ENCODE data around the gene NPHP4. TPM values are rescaled to one million over a fixed set of nuclear protein-coding genes. Genes with fewer than 3 reads are reported as not detected.

Gene NPHP4
- total RNA-seq, 1 experiment from 2014 or later = 16.8 TPM

DNA sequence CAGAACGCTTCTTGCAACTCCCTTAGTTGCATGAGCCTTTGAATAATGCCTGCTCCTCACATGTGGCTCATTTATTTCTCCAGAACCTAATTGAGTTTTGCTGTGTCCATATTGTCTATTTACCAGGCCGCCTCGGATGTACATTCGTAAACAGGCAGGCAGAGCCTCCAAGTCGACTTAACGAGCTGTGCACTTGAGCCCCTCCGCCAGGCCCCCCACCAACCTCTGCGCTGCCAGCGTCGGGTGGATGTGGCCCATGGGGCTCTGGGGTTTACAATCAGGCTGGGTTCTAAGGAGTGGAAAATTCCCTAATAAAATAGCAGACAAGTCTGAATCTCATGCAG, 106.1 kb downstream of the NPHP4 start:
- CTCF ChIA-PET = no interaction called here
- ATAC-seq = no peak
- Mint-ChIP-seq H3K27ac (no peak overlapping the region), H3K27me3 (ENCODE audit: low read depth) (no peaks in the 10 kb centered on the region), H3K4me1 (no peaks in the 10 kb centered on the region; the same call in 1 of the 2 replicates), H3K4me3 (no peak overlapping the region), H3K9me3 (no peaks in the 10 kb centered on the region), H3K36me3 (peaks cover 2% of the 10 kb centered on the region)
- TF ChIP-seq, protein P1, sequence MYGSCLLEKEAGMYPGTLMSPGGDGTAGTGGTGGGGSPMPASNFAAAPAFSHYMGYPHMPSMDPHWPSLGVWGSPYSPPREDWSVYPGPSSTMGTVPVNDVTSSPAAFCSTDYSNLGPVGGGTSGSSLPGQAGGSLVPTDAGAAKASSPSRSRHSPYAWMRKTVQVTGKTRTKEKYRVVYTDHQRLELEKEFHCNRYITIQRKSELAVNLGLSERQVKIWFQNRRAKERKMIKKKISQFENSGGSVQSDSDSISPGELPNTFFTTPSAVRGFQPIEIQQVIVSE (CRISPR knock-in tag; IDR thresholded peaks at IDR 0.05; ENCODE audit: borderline replicate concordance) = no peak
- TF ChIP-seq, protein P2, sequence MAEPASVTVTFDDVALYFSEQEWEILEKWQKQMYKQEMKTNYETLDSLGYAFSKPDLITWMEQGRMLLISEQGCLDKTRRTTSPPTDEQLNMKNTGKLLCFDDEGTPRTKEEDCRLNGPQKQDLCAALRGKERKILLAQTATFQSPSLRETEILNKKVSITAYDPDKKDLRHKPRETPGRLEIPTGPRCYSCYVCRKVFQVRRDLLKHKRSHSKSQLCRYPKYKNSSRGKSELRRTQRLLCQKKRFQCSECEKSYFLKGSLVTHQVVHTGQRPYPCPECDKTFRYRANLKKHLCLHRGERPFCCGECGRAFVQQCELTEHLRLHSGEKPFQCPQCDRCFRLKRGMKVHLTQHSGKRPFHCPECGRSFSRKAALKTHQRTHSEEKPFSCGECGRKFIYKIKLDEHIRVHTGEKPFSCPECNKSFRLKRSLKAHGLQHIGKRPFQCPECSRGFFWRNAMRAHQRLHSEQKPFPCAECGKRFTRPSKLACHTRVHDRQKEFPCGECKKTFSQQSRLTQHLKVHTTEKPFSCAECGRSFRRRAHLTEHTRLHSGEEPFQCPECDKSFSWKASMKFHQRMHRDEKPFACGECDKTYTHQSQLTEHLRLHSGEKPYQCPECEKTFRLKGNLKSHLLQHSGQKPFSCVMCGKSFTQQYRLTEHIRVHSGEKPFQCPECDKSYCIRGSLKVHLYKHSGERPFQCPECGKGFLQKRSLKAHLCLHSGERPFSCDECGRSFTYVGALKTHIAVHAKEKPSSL (CRISPR knock-in tag; conservative IDR thresholded peaks at IDR 0.05) = no peak
- no peak for TF ChIP-seq GABPB1 (CRISPR knock-in tag; IDR thresholded peaks at IDR 0.05)
- TF ChIP-seq NFATC4 (CRISPR knock-in tag; IDR thresholded peaks at IDR 0.05) = no peak
- TF ChIP-seq SP1 (CRISPR knock-in tag; conservative IDR thresholded peaks at IDR 0.05) = no peak
- no peak for TF ChIP-seq ARID4B (CRISPR knock-in tag; IDR thresholded peaks at IDR 0.05; ENCODE audit: borderline replicate concordance)
- no peak for TF ChIP-seq ZNF671 (CRISPR knock-in tag; IDR thresholded peaks at IDR 0.05)
- no peak for TF ChIP-seq AFF4 (CRISPR knock-in tag; IDR thresholded peaks at IDR 0.05; ENCODE audit: borderline replicate concordance)
- TF ChIP-seq, protein P3, sequence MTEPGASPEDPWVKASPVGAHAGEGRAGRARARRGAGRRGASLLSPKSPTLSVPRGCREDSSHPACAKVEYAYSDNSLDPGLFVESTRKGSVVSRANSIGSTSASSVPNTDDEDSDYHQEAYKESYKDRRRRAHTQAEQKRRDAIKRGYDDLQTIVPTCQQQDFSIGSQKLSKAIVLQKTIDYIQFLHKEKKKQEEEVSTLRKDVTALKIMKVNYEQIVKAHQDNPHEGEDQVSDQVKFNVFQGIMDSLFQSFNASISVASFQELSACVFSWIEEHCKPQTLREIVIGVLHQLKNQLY (CRISPR knock-in tag; IDR thresholded peaks at IDR 0.05) = no peak
- no peak for TF ChIP-seq FOXJ3 (CRISPR knock-in tag; IDR thresholded peaks at IDR 0.05; ENCODE audit: borderline replicate concordance)
- POLR2A ChIA-PET = no interaction called here
- DNase-seq (ENCODE audit: low spot score) = no peak

- POLR2A ChIA-PET = no interaction called here
- ATAC-seq (no peak), DNase-seq (ENCODE audit: low spot score) (no peak)
- H3K36me3 Mint-ChIP-seq = peaks cover 5% of the 10 kb centered on the region
- CTCF ChIA-PET = no interaction called here
- no peaks in the 10 kb centered on the region for H3K9me3 Mint-ChIP-seq
- H3K27ac Mint-ChIP-seq = no peak overlapping the region
- no peak overlapping the region for H3K4me3 Mint-ChIP-seq
- H3K4me1 Mint-ChIP-seq = no peaks in the 10 kb centered on the region; the same call in 1 of the 2 replicates
- H3K27me3 Mint-ChIP-seq (ENCODE audit: low read depth) = no peaks in the 10 kb centered on the region
- no peak for TF ChIP-seq E2F5 (CRISPR knock-in tag; IDR thresholded peaks at IDR 0.05)
- no peak for TF ChIP-seq ARID4B (CRISPR knock-in tag; IDR thresholded peaks at IDR 0.05; ENCODE audit: borderline replicate concordance)
- no peak for TF ChIP-seq ZNF232 (CRISPR knock-in tag; IDR thresholded peaks at IDR 0.05)
- no peak for TF ChIP-seq IRF2 (CRISPR knock-in tag; IDR thresholded peaks at IDR 0.05; ENCODE audit: borderline replicate concordance, low read depth)
- no peak for TF ChIP-seq ELF4 (CRISPR knock-in tag; IDR thresholded peaks at IDR 0.05; ENCODE audit: low read depth)
- TF ChIP-seq TP53 (CRISPR knock-in tag; IDR thresholded peaks at IDR 0.05) = no peak
Observed at GRCh38 chr1:5885471-5886139, 106.6 kb downstream of the NPHP4 start.
